HepG2 (cell line): ENCODE results near the gene ESPNL. TPM values are rescaled to one million over a fixed set of nuclear protein-coding genes. Genes with fewer than 3 reads are reported as not detected.

Source experiments
- ATAC-seq: fragments of 200-7000 bp; cut with Tn5 transposase; 3 replicates; pipeline ENCODE4 v1.9.1; 2020; ENCODE audit warnings: mild to moderate bottlenecking, moderate library complexity
- BruUV-seq: library from RNA; stranded (reverse); fragments of 400-500 nt; replicated peaks from 2 replicates; lab custom pipeline; 2021; lab: Mats Ljungman, UMichigan
- CTCF ChIA-PET: fragments of 300-600 bp; formaldehyde crosslinking; extraction: SDS; loops from one replicate; lab custom pipeline; 2021; ENCODE audit warnings: low total read pairs, inconsistent platforms, low intra/inter-chr PET ratio; lab: Yijun Ruan, JAX
- POLR2A ChIA-PET: fragments of 350-600 bp; sonication (Branson Sonifier 250); formaldehyde crosslinking; loops from one replicate; lab custom pipeline; 2020; ENCODE audit warnings: antibody characterized with exemption, inconsistent platforms; lab: Yijun Ruan, JAX
- DNase-seq: peaks from one replicate; pipeline ENCODE4 v3.0.0-alpha.2; 2015; ENCODE audit warnings: low spot score
- FAIRE-seq: peaks from 3 replicates; lab custom pipeline; 2011; peaks lifted over from hg19 to GRCh38; lab: Jason Lieb, UNC
- H2AFZ ChIP-seq: one replicate; pipeline ENCODE4 v1.6.1; 2011; ENCODE audit warnings: low read length, inconsistent platforms
- H3K27ac ChIP-seq: fragments of 300-600 bp; 3 replicates; pipeline ENCODE4 v1.8.0; 2011; ENCODE audit warnings: mixed run types, mild to moderate bottlenecking, mixed read lengths, low read length, inconsistent platforms; ENCODE audit not compliant: insufficient read depth; ENCODE audit errors: extremely low read length
- H3K27me3 ChIP-seq, 2 experiments: fragments of 200-600 bp in 1 of 2; 2 replicates in 1 of 2; 3 replicates in 1 of 2; pipeline versions ENCODE4 v1.6.0 to v1.8.0; 2011; ENCODE audit warnings: low read length in 2 of 2, mild to moderate bottlenecking in 2 of 2, moderate library complexity in 2 of 2, inconsistent platforms in 1 of 2; ENCODE audit not compliant: insufficient read depth in 2 of 2, control insufficient read depth in 1 of 2
- H3K36me3 ChIP-seq, 2 experiments: fragments of 200-600 bp in 1 of 2; replicated peaks in 1 of 2; 2 replicates in 1 of 2; 3 replicates in 1 of 2; pipeline versions ENCODE4 v1.5.1 to v1.8.0; 2011; ENCODE audit warnings: low read length in 2 of 2, inconsistent platforms in 1 of 2; ENCODE audit not compliant: insufficient read depth in 2 of 2, control insufficient read depth in 1 of 2
- H3K4me1 ChIP-seq: 2 replicates; pipeline ENCODE4 v1.5.1; 2012; ENCODE audit warnings: low read length, inconsistent platforms; ENCODE audit not compliant: insufficient read depth
- H3K4me2 ChIP-seq: 2 replicates; pipeline ENCODE4 v1.6.0; 2011; ENCODE audit warnings: low read depth, low read length, inconsistent platforms
- H3K4me3 ChIP-seq, 3 experiments: fragments of 200-600 bp in 1 of 3; sonication (generic), shearing (Covaris generic) in 1 of 3; replicated peaks in 1 of 3; 2 replicates each; pipeline ENCODE4 v1.5.1; 2011 to 2016; ENCODE audit warnings: low read length in 3 of 3, inconsistent platforms in 2 of 3, low read depth in 2 of 3, mild to moderate bottlenecking in 2 of 3, control low read depth in 1 of 3, mixed read lengths in 1 of 3; ENCODE audit not compliant: insufficient read depth in 1 of 3
- H3K79me2 ChIP-seq: one replicate; pipeline ENCODE4 v1.6.1; 2011; ENCODE audit warnings: low read length, inconsistent platforms; ENCODE audit not compliant: insufficient read depth
- H3K9ac ChIP-seq: 2 replicates; pipeline ENCODE4 v1.6.0; 2011; ENCODE audit warnings: mild to moderate bottlenecking, low read depth, low read length, inconsistent platforms; ENCODE audit not compliant: insufficient read depth
- H3K9me3 ChIP-seq: 2 replicates; pipeline ENCODE4 v1.5.1; 2012; ENCODE audit warnings: mild to moderate bottlenecking, low read length
- H4K20me1 ChIP-seq: 2 replicates; pipeline ENCODE4 v1.6.0; 2011; ENCODE audit warnings: inconsistent platforms, mild to moderate bottlenecking, low read length, moderate library complexity; ENCODE audit not compliant: insufficient read depth
- ATAD3A ChIP-seq: sonication (generic); formaldehyde crosslinking; IDR thresholded peaks from 2 replicates; pipeline ENCODE4 v1.4.0; 2020; ENCODE audit warnings: missing genetic modification reagents
- EEA1 ChIP-seq: sonication (generic); formaldehyde crosslinking; IDR thresholded peaks from 2 replicates; pipeline ENCODE4 v1.5.1; 2020; ENCODE audit warnings: mild to moderate bottlenecking, missing genetic modification reagents, borderline replicate concordance
- ELK4 ChIP-seq: sonication (generic); formaldehyde crosslinking; IDR thresholded peaks from 2 replicates; pipeline ENCODE4 v1.9.0; 2021; ENCODE audit warnings: missing genetic modification reagents, borderline replicate concordance
- IKZF1 ChIP-seq: fragments of 450-650 bp; IDR thresholded peaks from 2 replicates; pipeline ENCODE4 v1.7.1; 2016
- MBD4 ChIP-seq: IDR thresholded peaks from 2 replicates; pipeline ENCODE4 v1.6.1; 2012; ENCODE audit warnings: low read length, inconsistent platforms, borderline replicate concordance
- MTF1 ChIP-seq: sonication (generic); formaldehyde crosslinking; IDR thresholded peaks from 2 replicates; pipeline ENCODE4 v1.5.0; 2020; ENCODE audit warnings: missing genetic modification reagents
- RFXAP ChIP-seq: sonication (generic); formaldehyde crosslinking; IDR thresholded peaks from 2 replicates; pipeline ENCODE4 v1.4.0; 2020; ENCODE audit warnings: missing genetic modification reagents, borderline replicate concordance
- XRCC5 ChIP-seq: fragments of 200-400 bp; formaldehyde crosslinking; optimal IDR thresholded peaks from 2 replicates; pipeline ENCODE3; 2017; ENCODE audit warnings: mild to moderate bottlenecking, low read length
- ZNF17 ChIP-seq: sonication (generic); formaldehyde crosslinking; IDR thresholded peaks from 2 replicates; pipeline ENCODE4 v1.5.0; 2020; ENCODE audit warnings: mild to moderate bottlenecking, missing genetic modification reagents
- ZNF343 ChIP-seq: sonication (generic); formaldehyde crosslinking; IDR thresholded peaks from 2 replicates; pipeline ENCODE4 v1.4.0; 2020; ENCODE audit warnings: mild to moderate bottlenecking, missing genetic modification reagents
- ZNF546 ChIP-seq: sonication (generic); formaldehyde crosslinking; conservative IDR thresholded peaks from 2 replicates; pipeline ENCODE4 v1.8.1; 2023; ENCODE audit warnings: mild to moderate bottlenecking, missing genetic modification reagents
- ZNF589 ChIP-seq: sonication (generic); formaldehyde crosslinking; conservative IDR thresholded peaks from 2 replicates; pipeline ENCODE4 v1.8.0; 2022; ENCODE audit warnings: mild to moderate bottlenecking, moderate library complexity, missing genetic modification reagents
- ZNF672 ChIP-seq: sonication (generic); formaldehyde crosslinking; IDR thresholded peaks from 2 replicates; pipeline ENCODE4 v1.8.1; 2022; ENCODE audit warnings: missing genetic modification reagents
- ZNF746 ChIP-seq: sonication (generic); formaldehyde crosslinking; IDR thresholded peaks from 2 replicates; pipeline ENCODE4 v1.8.0; 2022; ENCODE audit warnings: mild to moderate bottlenecking, missing genetic modification reagents
- WGBS: methylation state at CpG from one replicate; pipeline ENCODE4 v1.1.6; 2017; ENCODE audit warnings: low lambda C conversion rate; 5-methylcytosine and 5-hydroxymethylcytosine counted together
- in situ Hi-C: cut with HindIII; loops from 2 replicates; pipeline ENCODE4 v1.10.0; 2017; ENCODE audit warnings: low pct_unique_long_range_greater_than_20kb; ENCODE audit not compliant: extremely low pct_ligation_motif_present
- intact Hi-C: fragments of 100-400 bp; cut with micrococcal nuclease; formaldehyde crosslinking; loops from one replicate; pipeline ENCODE4 v1.10.0; 2022; ENCODE audit not compliant: unreplicated experiment
- polyA plus RNA-seq, 8 experiments: library from polyadenylated mRNA; depleted of rRNA in 3 of 8; stranded (reverse) in 7 of 8; unstranded in 1 of 8; fragments of >200 nt; fragmentation: Illumina TruSeq in 4 of 8; extraction: Trizol in 4 of 8; gene quantifications; 2 replicates each; pipeline versions ENCODE4 v1.2.1 to v1.2.3, GENCODE V29; 2011 to 2016; ENCODE audit warnings: low read depth in 4 of 8, missing spikeins in 1 of 8, mixed read lengths in 1 of 8; ENCODE audit not compliant: insufficient read depth in 1 of 8
- total RNA-seq, 5 experiments: library from RNA; depleted of rRNA; stranded (reverse); fragments of >200 nt; fragmentation: Illumina TruSeq; extraction: Trizol; gene quantifications; 2 replicates each; pipeline ENCODE4 v1.2.3, GENCODE V29; 2016; ENCODE audit warnings: low read depth in 1 of 5

Gene ESPNL
- total and polyA plus RNA-seq, 2 of the 13 experiments (the other 11 are each of a cell fraction or from before 2014, with no cell fraction given) = 0.45 to 0.80 TPM

- TF ChIP-seq ELK4 (CRISPR knock-in tag) (no peak), ZNF17 (CRISPR knock-in tag) (no peak), MBD4 (no peak)
Measured at GRCh38 chr2:238082827-238083226, 17.3 kb upstream of the ESPNL start (continued).

GRCh38 chr2:238083919-238084318 lies 16.2 kb upstream of the ESPNL start:
- Histone ChIP-seq H4K20me1 (no peaks in the 10 kb centered on the region), H3K4me1 (peaks cover 23% of the 10 kb centered on the region), H3K36me3 (peaks cover 30 to 45% of the 10 kb centered on the region in 2 experiments), H3K9me3 (peaks cover 7% of the 10 kb centered on the region; the same call in 1 of the 2 replicates), H3K79me2 (no peaks in the 10 kb centered on the region), H3K27me3 (no peaks in the 10 kb centered on the region), H3K4me2 (no peak overlapping the region), H3K27ac (no peak overlapping the region), H3K4me3 (no peak overlapping the region), H2AFZ (no peak overlapping the region), H3K9ac (no peak overlapping the region)
- ChIA-PET CTCF (no interaction called here), POLR2A (no interaction called here)
- TF ChIP-seq ZNF589 = no peak
- TF ChIP-seq EEA1 (CRISPR knock-in tag) = no peak
- 99% methylated on average over 5 of the region's 5 CpGs for WGBS
- no peak for DNase-seq
- intact Hi-C loops (no loop called here), in situ Hi-C loops (no loop called here)
- ATAC-seq = no peak
- no peak for FAIRE-seq
- no TSS peak for BruUV-seq

- CTCF ChIA-PET = no interaction called here
- POLR2A ChIA-PET = no interaction called here
- Histone ChIP-seq H3K79me2 (no peaks in the 10 kb centered on the region), H3K27ac (no peak overlapping the region), H3K4me2 (no peak overlapping the region), H3K9ac (no peak overlapping the region), H3K36me3 (peaks cover 30 to 45% of the 10 kb centered on the region in 2 experiments), H3K27me3 (no peaks in the 10 kb centered on the region), H2AFZ (no peak overlapping the region), H3K9me3 (peaks cover 7% of the 10 kb centered on the region; the same call in 1 of the 2 replicates), H3K4me3 (no peak overlapping the region), H3K4me1 (peaks cover 14% of the 10 kb centered on the region), H4K20me1 (no peaks in the 10 kb centered on the region)
- intact Hi-C loops = no loop called here
- in situ Hi-C loops = no loop called here
- DNase-seq = no peak
- WGBS = 95% methylated on average over 7 of the region's 7 CpGs
- no peak for ATAC-seq
- FAIRE-seq = no peak
- BruUV-seq = no TSS peak
- TF ChIP-seq MTF1 (CRISPR knock-in tag) (no peak), MBD4 (no peak), XRCC5 (no peak), ZNF546 (no peak), ZNF343 (CRISPR knock-in tag) (no peak), RFXAP (CRISPR knock-in tag) (no peak), ZNF746 (CRISPR knock-in tag) (no peak), ATAD3A (no peak), ZNF672 (CRISPR knock-in tag) (no peak), IKZF1 (no peak)
Measured at GRCh38 chr2:238084761-238085160, 15.4 kb upstream of the ESPNL start.
